ENCODE data around the gene MGAT5.

MGAT5 gene, protein sequence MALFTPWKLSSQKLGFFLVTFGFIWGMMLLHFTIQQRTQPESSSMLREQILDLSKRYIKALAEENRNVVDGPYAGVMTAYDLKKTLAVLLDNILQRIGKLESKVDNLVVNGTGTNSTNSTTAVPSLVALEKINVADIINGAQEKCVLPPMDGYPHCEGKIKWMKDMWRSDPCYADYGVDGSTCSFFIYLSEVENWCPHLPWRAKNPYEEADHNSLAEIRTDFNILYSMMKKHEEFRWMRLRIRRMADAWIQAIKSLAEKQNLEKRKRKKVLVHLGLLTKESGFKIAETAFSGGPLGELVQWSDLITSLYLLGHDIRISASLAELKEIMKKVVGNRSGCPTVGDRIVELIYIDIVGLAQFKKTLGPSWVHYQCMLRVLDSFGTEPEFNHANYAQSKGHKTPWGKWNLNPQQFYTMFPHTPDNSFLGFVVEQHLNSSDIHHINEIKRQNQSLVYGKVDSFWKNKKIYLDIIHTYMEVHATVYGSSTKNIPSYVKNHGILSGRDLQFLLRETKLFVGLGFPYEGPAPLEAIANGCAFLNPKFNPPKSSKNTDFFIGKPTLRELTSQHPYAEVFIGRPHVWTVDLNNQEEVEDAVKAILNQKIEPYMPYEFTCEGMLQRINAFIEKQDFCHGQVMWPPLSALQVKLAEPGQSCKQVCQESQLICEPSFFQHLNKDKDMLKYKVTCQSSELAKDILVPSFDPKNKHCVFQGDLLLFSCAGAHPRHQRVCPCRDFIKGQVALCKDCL

DNA sequence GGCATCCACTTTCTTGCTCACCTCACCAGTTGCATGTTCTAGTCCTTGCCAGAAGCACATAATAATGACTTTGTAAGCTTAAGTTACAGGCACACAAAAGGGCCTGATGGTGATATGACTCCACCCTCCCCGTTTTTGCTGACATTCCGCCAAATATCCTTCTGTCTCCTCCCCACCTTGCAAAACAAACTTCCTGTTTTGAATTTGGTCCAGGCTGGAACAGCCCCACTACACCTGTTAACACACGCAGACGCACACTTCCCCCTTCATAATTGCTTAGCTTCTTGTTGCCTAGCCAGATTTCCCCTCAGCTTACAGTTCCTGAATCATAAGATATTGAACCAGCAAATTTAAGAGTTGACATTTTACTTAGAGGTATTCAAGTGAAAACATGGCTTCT lies at the start of gene MGAT5:
MGAT5 (plus strand) TSS at position 269 of the 400 bp plus-strand sequence. CDS start 332 bp downstream, outside the sequence.
- no peak for TF ChIP-seq CTCF (IDR thresholded peaks at IDR 0.05)

- TF ChIP-seq CTCF (IDR thresholded peaks at IDR 0.05), result no peak
These were observed 48.8 kb upstream of the MGAT5 start for GRCh38 chr2:134205087-134205486.

- TF ChIP-seq CTCF (IDR thresholded peaks at IDR 0.05), result no peak
These were observed 47.8 kb upstream of the MGAT5 start for GRCh38 chr2:134206031-134206430.

DNA sequence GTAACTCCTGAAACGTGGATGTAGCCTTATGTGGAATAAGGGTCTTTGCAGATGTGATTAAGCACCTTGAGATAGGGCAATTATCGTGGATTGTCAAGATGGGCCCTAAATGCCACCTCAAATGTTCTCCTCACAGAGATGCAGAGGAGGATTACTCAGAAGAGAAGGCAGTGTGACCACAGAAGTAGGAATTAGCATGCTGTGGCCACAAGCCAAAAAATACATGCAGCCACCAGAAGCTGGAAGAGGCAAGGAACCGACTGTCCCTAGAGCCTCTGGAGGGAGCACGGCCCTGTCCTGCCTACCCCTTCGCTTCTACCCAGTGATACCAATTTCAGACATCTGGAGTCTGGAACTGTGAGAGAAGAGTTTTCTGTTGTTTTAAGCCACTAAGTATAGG lies 47.3 kb upstream of the MGAT5 start:
- no peak for TF ChIP-seq CTCF (IDR thresholded peaks at IDR 0.05)

- peak; percentile 40; the same call in 1 of the 2 replicates for TF ChIP-seq CTCF (IDR thresholded peaks at IDR 0.05)
These were observed 46.2 kb upstream of the MGAT5 start for GRCh38 chr2:134207589-134208209.

GRCh38 chr2:134208825-134209224 lies 45.0 kb upstream of the MGAT5 start:
- TF ChIP-seq CTCF (IDR thresholded peaks at IDR 0.05), result no peak

GRCh38 chr2:134212746-134213145 lies 41.1 kb upstream of the MGAT5 start:
- no peak for TF ChIP-seq CTCF (IDR thresholded peaks at IDR 0.05)
